Cerebellar nuclear complex (tissue), 1 donor: ENCODE results near the gene TP53I13.
"Not testable (repeated sequence)": the region's sequence is repeated elsewhere in the genome, so short reads cannot be mapped to it uniquely, and the experiment has no call there.

Experiments used
- DNase-seq, 2 experiments: peaks; one replicate each; lab custom pipeline; 2025; lab: John Stamatoyannopoulos, UW

TP53I13 gene, protein sequence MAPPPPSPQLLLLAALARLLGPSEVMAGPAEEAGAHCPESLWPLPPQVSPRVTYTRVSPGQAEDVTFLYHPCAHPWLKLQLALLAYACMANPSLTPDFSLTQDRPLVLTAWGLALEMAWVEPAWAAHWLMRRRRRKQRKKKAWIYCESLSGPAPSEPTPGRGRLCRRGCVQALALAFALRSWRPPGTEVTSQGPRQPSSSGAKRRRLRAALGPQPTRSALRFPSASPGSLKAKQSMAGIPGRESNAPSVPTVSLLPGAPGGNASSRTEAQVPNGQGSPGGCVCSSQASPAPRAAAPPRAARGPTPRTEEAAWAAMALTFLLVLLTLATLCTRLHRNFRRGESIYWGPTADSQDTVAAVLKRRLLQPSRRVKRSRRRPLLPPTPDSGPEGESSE

DNA sequence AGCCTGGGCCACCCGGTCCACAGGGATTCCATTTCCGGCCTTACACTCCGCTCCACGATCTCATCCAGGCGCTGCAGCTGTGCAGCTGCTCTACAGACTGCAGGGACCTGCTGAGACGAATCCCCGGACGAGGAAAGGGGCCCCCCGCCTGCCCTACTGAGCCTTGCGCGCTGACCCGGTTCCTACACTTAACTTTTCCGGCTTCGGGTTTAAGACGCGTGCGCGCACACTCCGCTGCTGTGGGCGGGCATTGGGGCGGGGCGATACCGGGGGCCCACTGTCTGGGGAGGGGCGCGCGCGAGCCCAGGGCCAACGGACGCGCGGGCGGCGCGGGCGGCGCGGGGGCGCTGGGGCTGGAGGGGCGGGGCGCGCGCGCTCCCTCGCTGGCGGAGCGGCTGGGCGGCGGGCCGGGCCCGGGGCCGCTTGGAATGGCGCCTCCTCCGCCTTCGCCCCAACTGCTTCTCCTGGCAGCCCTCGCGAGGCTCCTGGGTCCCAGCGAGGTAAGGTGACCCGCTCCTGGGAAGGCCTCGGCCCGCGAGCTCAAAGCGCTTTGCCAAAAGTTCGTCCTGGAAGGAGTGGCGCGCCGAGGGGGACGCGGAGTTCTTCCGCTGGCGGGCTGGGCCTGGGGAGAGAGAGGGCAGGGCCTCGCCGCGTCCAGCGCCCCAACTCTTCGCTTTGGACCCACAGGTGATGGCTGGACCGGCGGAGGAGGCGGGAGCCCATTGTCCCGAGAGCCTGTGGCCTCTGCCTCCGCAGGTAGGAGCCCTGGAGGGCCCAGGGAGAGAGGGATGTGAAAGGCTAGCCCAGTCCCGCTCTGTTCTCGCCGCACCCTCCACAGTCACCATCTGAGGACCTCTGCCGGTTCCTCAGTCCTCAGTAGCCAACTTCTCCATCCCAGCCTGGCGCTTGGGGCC lies at the start of gene TP53I13:
TP53I13 (plus strand) TSS at position 371 of the 914 bp plus-strand sequence; CDS start at position 429, 58 bp downstream.
- DNase-seq: no peak

- DNase-seq: no peak
Observed at GRCh38 chr17:29524692-29525091, 43.8 kb upstream of the TP53I13 start.

- no peak for DNase-seq
Observed at GRCh38 chr17:29526322-29526721, 42.2 kb upstream of the TP53I13 start.

GRCh38 chr17:29533976-29534375 lies 34.5 kb upstream of the TP53I13 start:
- no peak for DNase-seq

GRCh38 chr17:29544066-29544465 lies 24.4 kb upstream of the TP53I13 start:
- DNase-seq: no peak

DNA sequence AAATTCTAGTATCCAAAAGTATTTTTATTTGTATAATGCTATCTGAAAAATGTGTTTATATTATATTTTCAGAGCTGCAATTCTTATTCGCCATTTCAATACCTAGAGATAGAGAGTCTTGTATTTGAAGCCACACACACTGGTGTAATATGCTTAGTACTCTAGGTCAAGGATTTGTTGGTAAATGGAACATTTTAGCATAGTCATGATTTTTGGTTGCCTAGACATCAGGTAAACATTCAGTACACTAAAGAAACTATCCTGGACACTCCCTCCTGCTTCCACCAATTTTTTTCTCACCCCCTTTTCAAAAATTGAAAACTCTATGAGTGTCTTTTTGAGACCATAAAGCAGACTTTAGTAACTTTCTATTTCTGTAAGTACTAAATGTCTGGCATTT lies 22.4 kb upstream of the TP53I13 start:
- DNase-seq: no peak

DNA sequence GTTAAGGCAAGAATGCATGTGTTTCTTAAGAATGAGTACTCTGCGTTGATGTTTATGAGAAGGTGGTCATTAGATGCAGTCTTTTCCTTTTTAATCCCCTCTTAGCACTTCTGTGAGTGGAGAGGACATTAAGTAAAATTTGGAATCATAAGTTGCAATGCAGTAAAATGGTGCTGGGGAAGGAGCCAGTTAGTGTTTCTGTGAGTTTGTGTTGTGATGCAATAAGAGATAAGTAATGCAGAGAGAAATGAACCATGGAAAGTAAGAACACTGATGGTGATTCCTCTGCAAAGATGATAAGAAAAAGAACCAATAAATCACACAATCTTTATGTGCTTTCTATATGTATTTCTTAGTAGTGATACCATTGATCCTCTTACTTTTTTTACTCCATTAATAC lies 21.7 kb upstream of the TP53I13 start:
- DNase-seq: no peak

GRCh38 chr17:29549177-29549923 lies 19.2 kb upstream of the TP53I13 start:
- DNase-seq: no peak

GRCh38 chr17:29555840-29556239 lies 12.7 kb upstream of the TP53I13 start:
- no peak for DNase-seq

DNA sequence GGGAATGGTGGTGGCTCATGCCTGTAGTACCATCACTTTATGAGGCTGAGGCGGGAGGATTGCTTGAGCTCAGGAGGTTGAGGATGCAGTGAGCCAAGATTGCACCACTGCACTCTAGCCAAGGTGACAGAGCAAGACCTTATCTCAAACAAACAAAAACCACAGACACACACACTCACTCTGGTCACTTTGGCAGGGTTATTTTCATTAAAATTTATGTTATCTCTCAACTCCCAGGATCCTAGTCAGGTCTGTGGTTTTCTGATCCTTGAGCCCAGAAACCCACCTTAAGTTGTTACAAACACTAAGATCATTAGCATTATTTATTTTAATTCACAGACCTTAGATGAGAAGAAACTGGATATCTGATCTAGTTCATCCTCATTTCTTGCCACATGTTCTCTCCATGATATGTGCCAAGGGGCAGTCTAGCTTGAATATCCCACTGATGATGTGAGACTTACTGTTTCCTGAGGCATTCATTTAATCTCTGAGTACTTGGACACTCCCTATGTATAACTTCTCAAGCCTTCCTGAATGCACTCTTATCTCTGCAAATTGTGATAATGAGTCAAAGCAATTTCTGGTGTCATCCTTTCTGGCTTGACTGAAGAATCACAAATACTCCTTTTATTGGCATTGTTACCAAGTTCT lies 11.3 kb upstream of the TP53I13 start:
- DNase-seq: no peak

DNA sequence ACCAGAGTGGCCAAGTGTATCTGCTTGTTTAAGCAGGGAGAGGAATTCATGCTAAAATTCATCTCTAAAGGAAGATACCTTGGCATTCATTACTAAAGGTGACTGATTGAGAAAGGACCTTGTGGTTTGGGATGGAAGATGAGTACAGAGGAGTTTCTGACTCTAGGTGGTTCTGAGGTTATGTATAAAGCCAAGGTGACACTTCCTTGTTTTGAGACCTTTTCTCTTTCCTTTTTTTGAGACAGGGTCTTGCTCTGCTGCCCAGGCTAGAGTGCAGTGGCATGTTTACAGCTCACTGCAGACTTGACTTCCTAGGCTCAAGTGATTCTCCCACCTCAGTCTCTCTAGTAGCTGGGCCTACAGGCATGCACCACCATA lies 10.8 kb upstream of the TP53I13 start:
- no peak for DNase-seq

DNA sequence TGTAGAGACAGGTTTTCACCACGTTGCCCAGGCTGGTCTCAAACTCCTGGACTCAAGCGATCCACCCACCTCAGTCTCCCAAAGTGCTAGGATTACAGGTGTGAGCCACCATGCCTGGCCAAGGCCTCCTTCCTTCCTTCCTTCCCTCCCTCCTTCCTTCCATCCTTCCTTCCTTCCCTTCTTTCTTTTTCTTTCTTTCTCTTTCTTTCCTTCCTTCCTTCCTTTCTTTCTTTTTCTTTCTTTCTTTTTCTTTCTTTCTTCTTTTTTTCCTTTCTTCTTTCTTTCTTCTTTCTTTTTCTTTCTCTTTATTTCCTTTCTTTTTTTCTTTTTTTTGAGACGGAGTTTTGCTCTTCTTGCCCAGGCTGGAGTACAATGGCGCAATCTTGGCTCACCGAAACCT lies 10.4 kb upstream of the TP53I13 start:
- DNase-seq: not testable (repeated sequence)

GRCh38 chr17:29559640-29560039 lies 8.9 kb upstream of the TP53I13 start:
- no peak for DNase-seq

DNA sequence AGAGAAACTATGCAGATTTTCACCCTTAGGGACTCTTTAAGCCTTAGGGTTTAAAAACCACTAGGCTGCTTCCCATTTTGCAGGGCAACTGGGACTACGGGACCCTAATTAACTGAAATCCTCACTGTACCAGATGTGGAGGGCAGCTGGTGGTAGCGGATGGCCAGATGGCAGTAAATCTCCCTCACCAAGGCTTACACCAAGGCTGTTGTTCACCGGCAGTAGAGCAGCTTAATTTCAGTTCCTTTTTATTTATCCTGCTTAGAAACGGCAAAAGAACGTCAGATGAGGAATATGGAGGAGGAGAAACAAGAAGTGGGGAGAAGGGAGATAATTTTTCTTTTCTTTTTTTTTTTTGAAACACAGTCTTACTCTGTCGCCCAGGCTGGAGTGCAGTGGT lies 8.2 kb upstream of the TP53I13 start:
- DNase-seq: no peak

DNA sequence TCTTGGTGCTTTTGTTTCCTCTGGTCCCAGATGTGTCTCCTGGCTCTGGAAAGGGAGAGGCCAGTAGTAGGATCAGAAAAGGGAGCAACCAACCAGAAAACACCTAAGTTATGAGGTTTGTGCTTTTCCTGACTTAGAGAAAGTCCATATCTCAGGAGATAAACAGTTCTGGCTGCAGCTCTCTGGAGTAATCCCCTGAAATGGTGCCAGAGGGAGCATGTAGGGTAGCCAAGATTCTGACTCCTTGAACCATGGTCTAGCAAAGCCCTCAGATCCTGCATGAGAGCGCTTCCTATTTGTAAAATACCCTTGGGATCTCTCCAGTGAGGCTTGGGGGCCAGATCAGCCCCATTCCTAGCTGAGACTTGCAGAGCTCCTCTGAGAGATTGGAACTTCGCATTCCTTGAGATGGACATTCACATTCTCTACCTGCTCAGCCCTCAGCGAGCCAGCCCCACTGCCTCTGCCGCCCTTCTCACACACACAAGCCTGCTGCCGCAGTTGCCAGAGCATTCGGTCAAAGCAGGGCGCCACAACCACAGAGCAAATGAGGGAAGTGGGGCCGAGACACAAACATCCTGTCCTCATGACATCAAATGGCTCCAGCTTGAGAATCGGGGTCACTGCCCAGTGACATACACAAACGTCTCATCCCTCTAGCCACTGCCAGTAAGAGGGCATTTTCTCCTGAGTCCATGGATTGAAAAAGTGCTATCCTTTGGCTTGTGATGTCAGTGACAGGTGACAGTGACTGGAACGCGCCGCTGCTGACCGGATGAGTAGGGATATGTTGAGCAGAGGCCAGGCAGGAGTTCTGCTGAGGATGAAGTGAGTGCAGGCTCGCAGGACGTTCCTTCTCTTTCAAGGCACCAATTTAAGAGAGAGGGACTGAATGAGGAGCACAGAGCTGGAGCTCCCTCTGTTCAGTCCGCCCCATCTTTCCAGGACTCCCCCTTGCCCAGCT lies 6.7 kb upstream of the TP53I13 start:
- DNase-seq: no peak

DNA sequence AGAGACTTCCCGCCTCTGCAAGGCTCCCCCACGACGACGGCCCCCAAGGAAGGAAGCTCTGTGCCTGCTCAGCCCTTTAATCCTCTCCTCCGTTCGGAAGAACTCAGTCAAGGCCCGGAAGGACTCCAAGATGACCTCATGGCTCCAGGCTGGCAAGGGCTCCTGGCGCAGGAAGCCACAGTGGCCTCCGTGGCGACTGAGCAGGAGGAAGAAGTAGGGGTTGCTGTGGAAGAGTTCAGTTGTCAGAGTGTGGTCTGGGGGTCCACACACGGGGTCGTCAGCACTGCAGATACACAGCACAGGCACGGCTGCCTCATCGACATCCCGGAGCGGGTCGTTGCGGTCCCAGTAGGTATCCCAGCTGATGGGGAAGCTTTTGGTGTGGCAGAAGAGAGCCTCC lies 5.9 kb upstream of the TP53I13 start:
- DNase-seq: no peak

DNA sequence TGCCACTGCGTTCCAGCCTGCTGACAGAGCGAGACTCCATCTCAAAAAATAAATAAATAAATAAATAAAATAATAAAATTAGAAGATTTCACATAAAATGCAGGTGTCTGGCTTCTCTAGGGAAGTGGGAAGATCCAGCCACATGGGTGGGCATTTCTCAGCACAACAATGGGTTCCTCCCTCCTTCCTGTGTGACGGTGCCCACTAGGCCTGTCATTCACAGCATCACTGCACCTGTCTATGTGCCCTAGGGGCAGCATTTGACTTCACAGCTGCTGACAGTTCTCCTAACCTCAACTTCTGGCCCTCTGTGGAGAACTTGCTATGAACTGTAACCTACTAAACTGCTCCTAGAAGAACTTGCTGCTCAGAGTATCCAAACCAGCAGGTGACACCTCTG lies 4.7 kb upstream of the TP53I13 start:
- no peak for DNase-seq

DNA sequence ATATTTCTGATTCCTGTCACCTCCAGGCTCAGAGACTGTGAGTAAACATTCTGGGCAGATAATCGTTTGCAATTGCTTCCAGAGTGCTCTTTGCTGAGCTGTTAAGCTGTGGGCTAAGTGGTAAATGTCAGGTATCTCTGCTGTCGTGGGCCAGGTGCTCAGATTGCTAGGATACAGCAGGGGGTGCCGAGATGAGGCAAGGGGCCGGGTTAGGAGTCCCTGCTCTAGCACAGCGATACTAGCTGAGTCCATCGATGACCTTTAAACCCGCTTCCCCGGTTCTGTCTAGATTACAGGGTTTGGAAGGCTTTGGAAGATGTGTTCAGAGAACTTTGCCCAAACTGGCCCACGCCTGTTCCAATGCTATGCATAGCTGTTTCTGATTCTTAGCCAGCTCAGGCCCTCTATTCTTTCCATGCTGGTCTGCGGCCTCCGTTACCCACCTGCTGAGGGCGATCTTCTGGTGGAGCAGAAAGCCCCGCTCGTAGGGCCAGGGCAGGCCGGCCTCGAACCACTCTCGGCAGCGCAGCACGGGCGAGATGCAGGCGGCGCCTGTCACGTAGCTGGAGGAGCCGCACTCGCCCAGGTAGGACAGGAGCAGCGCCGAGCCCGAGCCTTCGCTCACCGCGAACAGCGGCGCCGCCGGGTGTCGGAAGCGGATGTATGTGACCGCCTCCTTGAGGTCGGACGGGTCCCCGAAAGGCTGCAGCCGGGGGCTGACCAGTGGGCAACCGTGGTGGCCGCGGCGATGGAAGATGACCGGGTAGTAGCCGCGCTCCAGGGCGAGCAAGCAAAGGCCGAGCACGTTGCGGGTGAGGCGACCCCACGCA lies 2.6 kb upstream of the TP53I13 start:
- no peak for DNase-seq

DNA sequence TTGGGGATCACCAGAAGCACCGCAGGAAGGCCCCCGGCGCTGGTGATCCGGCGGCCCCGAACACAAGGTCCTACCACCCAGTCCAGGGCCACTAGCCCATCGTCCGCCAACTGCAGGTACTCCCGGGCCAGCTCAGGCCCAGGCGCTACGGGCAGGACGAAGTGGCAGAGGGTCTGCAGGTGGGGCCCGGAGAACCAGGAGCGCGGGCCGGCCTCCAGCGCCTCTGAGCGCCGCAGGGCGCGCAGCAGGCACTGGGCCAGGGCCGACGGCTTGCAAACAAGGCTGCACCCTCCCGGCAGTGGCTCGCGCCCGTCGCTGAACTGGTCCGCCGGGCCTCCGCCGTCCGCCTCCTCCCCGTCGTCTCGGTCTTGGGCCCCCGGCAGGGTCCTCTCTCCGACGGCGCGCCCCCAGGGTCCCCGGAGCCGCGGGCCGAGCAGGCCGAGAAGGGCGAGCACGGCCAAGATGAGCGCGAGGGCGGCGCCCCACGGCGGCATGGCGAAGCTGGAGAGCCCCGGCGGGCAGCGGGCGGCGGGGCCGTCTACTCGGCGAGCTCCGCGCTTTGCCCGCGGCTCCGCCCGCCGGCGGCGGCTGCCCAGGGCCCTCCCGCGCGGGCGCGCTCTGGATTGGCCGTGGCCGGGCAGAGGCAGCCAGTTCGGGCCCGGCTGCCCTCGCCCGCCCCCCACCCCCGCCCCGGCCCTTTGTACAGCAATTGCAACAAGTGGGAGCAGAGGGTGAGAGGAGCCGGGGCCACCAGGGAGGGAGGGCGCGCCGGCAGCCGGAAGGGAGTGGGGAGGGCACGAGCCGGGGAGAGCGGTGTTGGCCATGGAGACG lies 1.8 kb upstream of the TP53I13 start, which contains the start of gene ABHD15:
ABHD15 (minus strand) TSS at position 565 of the 831 bp plus-strand sequence; CDS start at position 494, 71 bp downstream.
- DNase-seq: no peak
